Gastroesophageal sphincter (tissue), 4 donors: ENCODE measurements around the gene CELSR2. TPM values are rescaled to one million over a fixed set of nuclear protein-coding genes. Genes with fewer than 3 reads are reported as not detected.

Experiments
- ATAC-seq: fragments of 150-250 bp; one replicate; pipeline ENCODE4 v1.9.1; 2016; ENCODE audit warnings: mild to moderate bottlenecking, moderate library complexity
- H3K27ac ChIP-seq, 4 donors: fragments of 200-600 bp; sonication (generic) in 3 of 4; 1 replicate in 3 of 4; 2 replicates in 1 of 4; pipeline ENCODE4 v1.5.1; 2016 to 2019
- H3K27me3 ChIP-seq: fragments of 200-600 bp; sonication (generic); one replicate; pipeline ENCODE4 v1.5.1; 2019
- H3K36me3 ChIP-seq, 2 donors: fragments of 200-600 bp; sonication (generic); one replicate each; pipeline ENCODE4 v1.5.1; 2019; ENCODE audit warnings: control low read depth in 1 of 2
- H3K4me1 ChIP-seq, 3 donors: fragments of 200-600 bp; sonication (generic); 1 replicate in 2 of 3; 2 replicates in 1 of 3; pipeline ENCODE4 v1.5.1; 2016 to 2019; ENCODE audit warnings: control low read depth in 2 of 3
- H3K4me3 ChIP-seq, 2 donors: fragments of 200-600 bp; sonication (generic); one replicate each; pipeline ENCODE4 v1.5.1; 2019; ENCODE audit warnings: mild to moderate bottlenecking in 1 of 2, moderate library complexity in 1 of 2
- H3K9me3 ChIP-seq, 3 donors: fragments of 200-600 bp; sonication (generic); one replicate each; pipeline ENCODE4 v1.5.1; 2017 to 2019; ENCODE audit warnings: control low read depth in 2 of 3
- EP300 ChIP-seq: sonication (generic); formaldehyde crosslinking; IDR thresholded peaks from one replicate; pipeline ENCODE4 v1.6.1; 2017; ENCODE audit warnings: antibody characterized with exemption, mild to moderate bottlenecking
- POLR2A ChIP-seq, 2 donors: fragments of 450-650 bp; IDR thresholded peaks; one replicate each; pipeline ENCODE4 v1.6.1; 2017; ENCODE audit warnings: antibody characterized with exemption in 2 of 2, mild to moderate bottlenecking in 2 of 2, moderate library complexity in 1 of 2
- POLR2AphosphoS5 ChIP-seq: sonication (generic); formaldehyde crosslinking; IDR thresholded peaks from one replicate; pipeline ENCODE4 v1.6.1; 2017; ENCODE audit warnings: antibody characterized with exemption
- WGBS, 2 donors: methylation state at CpG; one replicate each; pipeline ENCODE4 v1.1.5; 2018; ENCODE audit warnings: low coverage in 1 of 2; 5-methylcytosine and 5-hydroxymethylcytosine counted together
- total RNA-seq, 4 donors: library from RNA; depleted of rRNA; stranded (reverse); fragments of >200 nt; gene quantifications; one replicate each; pipeline ENCODE4 v1.1.0, GENCODE V29; 2016
- TF ChIP-seq, protein P1 (sequence below), 4 experiments: fragments of 200-600 bp in 2 of 4; fragments of 450-650 bp in 2 of 4; sonication (generic) in 1 of 4; IDR thresholded peaks; one replicate each; pipeline ENCODE4 v1.5.1; 2017 to 2019; ENCODE audit warnings: antibody characterized with exemption in 4 of 4, mild to moderate bottlenecking in 2 of 4, moderate library complexity in 2 of 4

Gene CELSR2
- total RNA-seq, 4 donors from 2014 or later: 5.7 to 18.6 (median 9.1) TPM

- H3K4me1 ChIP-seq: peaks cover 0 to 49% (median 25%) of the 10 kb centered on the region in 3 donors
Observed at GRCh38 chr1:109255678-109256077, 6.3 kb downstream of the CELSR2 start.

DNA sequence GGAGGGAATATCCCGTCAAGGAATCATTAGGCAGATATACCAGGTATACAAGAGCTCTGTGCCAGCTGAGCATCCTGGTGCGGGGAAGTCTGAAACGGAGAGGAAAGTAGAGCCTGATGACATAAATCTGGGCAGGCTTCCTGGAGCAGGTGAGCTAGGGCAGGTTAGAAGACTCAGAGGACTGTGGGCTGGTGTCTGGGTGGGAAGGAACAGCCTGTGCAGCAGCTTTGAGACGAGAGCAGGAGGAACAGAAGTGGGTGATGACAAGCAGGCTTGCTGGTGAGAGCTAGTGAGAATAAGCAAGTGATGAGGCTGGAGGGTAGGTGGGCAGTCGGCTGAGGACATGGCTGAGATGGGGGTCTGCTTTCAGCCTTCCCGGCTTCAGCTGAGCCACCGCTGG, 6.7 kb downstream of the CELSR2 start:
- Histone ChIP-seq H3K27ac (peak overlapping the region in 1 of 4 donors; percentile 89), H3K36me3 (peaks cover 0 to 27% of the 10 kb centered on the region in 2 donors), H3K9me3 (no peaks in the 10 kb centered on the region), H3K27me3 (no peaks in the 10 kb centered on the region), H3K4me3 (no peak overlapping the region), H3K4me1 (peaks cover 0 to 45% (median 25%) of the 10 kb centered on the region in 3 donors)
- 82 to 90% methylated on average over 2 to 6 of the region's 7 CpGs for WGBS, 2 donors
- TF ChIP-seq EP300 (no peak), POLR2AphosphoS5 (no peak), POLR2A (IDR thresholded peaks at IDR 0.05) (no peak)
- TF ChIP-seq, protein P1, sequence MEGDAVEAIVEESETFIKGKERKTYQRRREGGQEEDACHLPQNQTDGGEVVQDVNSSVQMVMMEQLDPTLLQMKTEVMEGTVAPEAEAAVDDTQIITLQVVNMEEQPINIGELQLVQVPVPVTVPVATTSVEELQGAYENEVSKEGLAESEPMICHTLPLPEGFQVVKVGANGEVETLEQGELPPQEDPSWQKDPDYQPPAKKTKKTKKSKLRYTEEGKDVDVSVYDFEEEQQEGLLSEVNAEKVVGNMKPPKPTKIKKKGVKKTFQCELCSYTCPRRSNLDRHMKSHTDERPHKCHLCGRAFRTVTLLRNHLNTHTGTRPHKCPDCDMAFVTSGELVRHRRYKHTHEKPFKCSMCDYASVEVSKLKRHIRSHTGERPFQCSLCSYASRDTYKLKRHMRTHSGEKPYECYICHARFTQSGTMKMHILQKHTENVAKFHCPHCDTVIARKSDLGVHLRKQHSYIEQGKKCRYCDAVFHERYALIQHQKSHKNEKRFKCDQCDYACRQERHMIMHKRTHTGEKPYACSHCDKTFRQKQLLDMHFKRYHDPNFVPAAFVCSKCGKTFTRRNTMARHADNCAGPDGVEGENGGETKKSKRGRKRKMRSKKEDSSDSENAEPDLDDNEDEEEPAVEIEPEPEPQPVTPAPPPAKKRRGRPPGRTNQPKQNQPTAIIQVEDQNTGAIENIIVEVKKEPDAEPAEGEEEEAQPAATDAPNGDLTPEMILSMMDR (IDR thresholded peaks at IDR 0.05): no peak
- no peak for ATAC-seq

More at GRCh38 chr1:109255678-109256077, 6.3 kb downstream of the CELSR2 start:
- Histone ChIP-seq H3K36me3 (peaks cover 0 to 23% of the 10 kb centered on the region in 2 donors), H3K27ac (peak overlapping the region in 2 of 4 donors; percentile 89), H3K27me3 (no peaks in the 10 kb centered on the region), H3K4me3 (no peak overlapping the region), H3K9me3 (no peaks in the 10 kb centered on the region)
- WGBS, 2 donors: 100% methylated on average over 1 to 4 of the region's 5 CpGs
- no peak for TF ChIP-seq POLR2AphosphoS5
- TF ChIP-seq, protein P1 (IDR thresholded peaks at IDR 0.05): no peak
- no peak for TF ChIP-seq EP300
- TF ChIP-seq POLR2A (IDR thresholded peaks at IDR 0.05): no peak
- no peak for ATAC-seq

GRCh38 chr1:109256971-109257681, 7.8 kb downstream of the CELSR2 start:
- WGBS, 2 donors: 67 to 91% methylated on average over 1 to 5 of the region's 5 CpGs
- Histone ChIP-seq H3K36me3 (peaks cover 0 to 38% of the 10 kb centered on the region in 2 donors), H3K27me3 (no peaks in the 10 kb centered on the region), H3K4me3 (no peak overlapping the region), H3K27ac (no peak overlapping the region), H3K4me1 (peaks cover 0 to 43% (median 25%) of the 10 kb centered on the region in 3 donors), H3K9me3 (no peaks in the 10 kb centered on the region)
- TF ChIP-seq, protein P1 (IDR thresholded peaks at IDR 0.05): no peak
- TF ChIP-seq POLR2AphosphoS5 (no peak), POLR2A (IDR thresholded peaks at IDR 0.05) (no peak), EP300 (no peak)
- no peak for ATAC-seq

- 56 to 84% methylated on average over 4 of the region's 15 CpGs for WGBS, 2 donors
- no peak for TF ChIP-seq EP300
- TF ChIP-seq, protein P1 (IDR thresholded peaks at IDR 0.05): no peak
- TF ChIP-seq POLR2AphosphoS5: no peak
- TF ChIP-seq POLR2A (IDR thresholded peaks at IDR 0.05): no peak
- no peaks in the 10 kb centered on the region for H3K27me3 ChIP-seq
- no peak overlapping the region for H3K27ac ChIP-seq
- H3K4me1 ChIP-seq: peaks cover 0 to 37% (median 25%) of the 10 kb centered on the region in 3 donors
- no peak for ATAC-seq
- peaks cover 0 to 43% of the 10 kb centered on the region in 2 donors for H3K36me3 ChIP-seq
- no peak overlapping the region for H3K4me3 ChIP-seq
- no peaks in the 10 kb centered on the region for H3K9me3 ChIP-seq
Observed at GRCh38 chr1:109257682-109258421, 8.5 kb downstream of the CELSR2 start.
